ENCODE data around the gene LCN10. TPM values are rescaled to one million over a fixed set of nuclear protein-coding genes. Genes with fewer than 3 reads are reported as not detected.

LCN10 gene
- total and polyA plus RNA-seq, 2 of the 13 experiments (the other 11 are each of a cell fraction or from before 2014, with no cell fraction given), result 0.53 to 0.61 TPM

GRCh38 chr9:136697146-136697820 lies 45.5 kb downstream of the LCN10 start (continued):
- TF ChIP-seq, protein P1, sequence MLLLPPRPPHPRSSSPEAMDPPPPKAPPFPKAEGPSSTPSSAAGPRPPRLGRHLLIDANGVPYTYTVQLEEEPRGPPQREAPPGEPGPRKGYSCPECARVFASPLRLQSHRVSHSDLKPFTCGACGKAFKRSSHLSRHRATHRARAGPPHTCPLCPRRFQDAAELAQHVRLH (CRISPR knock-in tag; IDR thresholded peaks at IDR 0.05; ENCODE audit: borderline replicate concordance, low read depth), result no peak
- no peak for TF ChIP-seq HMGXB3 (CRISPR knock-in tag; IDR thresholded peaks at IDR 0.05; ENCODE audit: borderline replicate concordance)
- TF ChIP-seq TEAD3 (CRISPR knock-in tag; optimal IDR thresholded peaks at IDR 0.05; ENCODE audit: borderline replicate concordance), result peak; percentile 47
- peak; percentile 81 for TF ChIP-seq ZNF687 (CRISPR knock-in tag; IDR thresholded peaks at IDR 0.05)
- no peak for TF ChIP-seq GFI1 (CRISPR knock-in tag; IDR thresholded peaks at IDR 0.05; ENCODE audit: borderline replicate concordance)
- TF ChIP-seq ZNF383 (CRISPR knock-in tag; IDR thresholded peaks at IDR 0.05; ENCODE audit: borderline replicate concordance), result no peak
- TF ChIP-seq, protein P2, sequence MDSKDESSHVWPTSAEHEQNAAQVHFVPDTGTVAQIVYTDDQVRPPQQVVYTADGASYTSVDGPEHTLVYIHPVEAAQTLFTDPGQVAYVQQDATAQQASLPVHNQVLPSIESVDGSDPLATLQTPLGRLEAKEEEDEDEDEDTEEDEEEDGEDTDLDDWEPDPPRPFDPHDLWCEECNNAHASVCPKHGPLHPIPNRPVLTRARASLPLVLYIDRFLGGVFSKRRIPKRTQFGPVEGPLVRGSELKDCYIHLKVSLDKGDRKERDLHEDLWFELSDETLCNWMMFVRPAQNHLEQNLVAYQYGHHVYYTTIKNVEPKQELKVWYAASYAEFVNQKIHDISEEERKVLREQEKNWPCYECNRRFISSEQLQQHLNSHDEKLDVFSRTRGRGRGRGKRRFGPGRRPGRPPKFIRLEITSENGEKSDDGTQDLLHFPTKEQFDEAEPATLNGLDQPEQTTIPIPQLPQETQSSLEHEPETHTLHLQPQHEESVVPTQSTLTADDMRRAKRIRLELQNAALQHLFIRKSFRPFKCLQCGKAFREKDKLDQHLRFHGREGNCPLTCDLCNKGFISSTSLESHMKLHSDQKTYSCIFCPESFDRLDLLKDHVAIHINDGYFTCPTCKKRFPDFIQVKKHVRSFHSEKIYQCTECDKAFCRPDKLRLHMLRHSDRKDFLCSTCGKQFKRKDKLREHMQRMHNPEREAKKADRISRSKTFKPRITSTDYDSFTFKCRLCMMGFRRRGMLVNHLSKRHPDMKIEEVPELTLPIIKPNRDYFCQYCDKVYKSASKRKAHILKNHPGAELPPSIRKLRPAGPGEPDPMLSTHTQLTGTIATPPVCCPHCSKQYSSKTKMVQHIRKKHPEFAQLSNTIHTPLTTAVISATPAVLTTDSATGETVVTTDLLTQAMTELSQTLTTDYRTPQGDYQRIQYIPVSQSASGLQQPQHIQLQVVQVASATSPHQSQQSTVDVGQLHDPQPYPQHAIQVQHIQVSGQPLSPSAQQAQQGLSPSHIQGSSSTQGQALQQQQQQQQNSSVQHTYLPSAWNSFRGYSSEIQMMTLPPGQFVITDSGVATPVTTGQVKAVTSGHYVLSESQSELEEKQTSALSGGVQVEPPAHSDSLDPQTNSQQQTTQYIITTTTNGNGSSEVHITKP (CRISPR knock-in tag; IDR thresholded peaks at IDR 0.05; ENCODE audit: low read depth), result no peak
- TF ChIP-seq ZNF577 (CRISPR knock-in tag; IDR thresholded peaks at IDR 0.05; ENCODE audit: borderline replicate concordance, low read depth), result no peak
- TF ChIP-seq ZNF670 (CRISPR knock-in tag; IDR thresholded peaks at IDR 0.05; ENCODE audit: borderline replicate concordance), result no peak
- TF ChIP-seq ZNF441 (CRISPR knock-in tag; IDR thresholded peaks at IDR 0.05; ENCODE audit: borderline replicate concordance), result no peak
- TF ChIP-seq SKI (IDR thresholded peaks at IDR 0.05; ENCODE audit: partially characterized antibody), result peak; percentile 61
- no peak for TF ChIP-seq ZNF562 (CRISPR knock-in tag; IDR thresholded peaks at IDR 0.05; ENCODE audit: borderline replicate concordance)
- no peak; the same call in 1 of the 2 replicates for TF ChIP-seq ZNF546 (CRISPR knock-in tag; conservative IDR thresholded peaks at IDR 0.05)
- no peak for TF ChIP-seq KLF9 (CRISPR knock-in tag; IDR thresholded peaks at IDR 0.05; ENCODE audit: low read depth)
- no peak for TF ChIP-seq CC2D1A (CRISPR knock-in tag; IDR thresholded peaks at IDR 0.05)
- no peak for TF ChIP-seq HMG20B (CRISPR knock-in tag; conservative IDR thresholded peaks at IDR 0.05)
- no peak for TF ChIP-seq ZNF572 (CRISPR knock-in tag; IDR thresholded peaks at IDR 0.05)
